ENCODE measurements around the gene FES. TPM values are rescaled to one million over a fixed set of nuclear protein-coding genes. Genes with fewer than 3 reads are reported as not detected.

FES gene
- total RNA-seq, 1 experiment from 2014 or later: 6.7 TPM

- Histone ChIP-seq H2AFZ (ENCODE audit: low read length) (no peak overlapping the region), H3K23me2 (ENCODE audit: insufficient read length, low read depth, low read length, poor library complexity, severe bottlenecking) (peaks cover 7% of the 10 kb centered on the region), H2BK5ac (ENCODE audit: insufficient read length, low read length) (no peak overlapping the region), H2BK120ac (ENCODE audit: low read depth, low read length, poor library complexity, severe bottlenecking) (no peak overlapping the region), H4K20me1 (ENCODE audit: control insufficient read depth, insufficient read depth, insufficient read length) (no peaks in the 10 kb centered on the region), H3K9me3 (ENCODE audit: control insufficient read depth, low read depth, low read length) (no peaks in the 10 kb centered on the region), H4K8ac (replicated peaks; ENCODE audit: insufficient read length, low read depth, low read length) (no peak overlapping the region), H3K4me2 (ENCODE audit: insufficient read depth, insufficient read length, low read length) (no peak overlapping the region), H3K14ac (ENCODE audit: insufficient read depth, low read length) (no peak overlapping the region), H2AK5ac (ENCODE audit: insufficient read length, low read length) (no peak overlapping the region), H3K79me2 (ENCODE audit: insufficient read depth, low read length) (no peaks in the 10 kb centered on the region), H3K4ac (ENCODE audit: low read depth, low read length) (no peak overlapping the region), H4K5ac (ENCODE audit: insufficient read length, low read depth, low read length) (no peak overlapping the region), H3K27ac (ENCODE audit: insufficient read length, low read depth, low read length) (no peak overlapping the region), H3T11ph (ENCODE audit: low read length) (no peak overlapping the region), H3K27me3 (ENCODE audit: insufficient read depth, low read length) (no peaks in the 10 kb centered on the region), H3K4me1 (ENCODE audit: insufficient read depth, low read length) (no peaks in the 10 kb centered on the region), H3K9ac (ENCODE audit: extremely low read depth, insufficient read length, low read length) (no peak overlapping the region), H4K91ac (ENCODE audit: insufficient read length, low read depth, low read length) (no peak overlapping the region), H2BK20ac (ENCODE audit: low read depth, low read length, poor library complexity, severe bottlenecking) (no peak overlapping the region), H3K79me1 (ENCODE audit: insufficient read depth, low read depth, low read length, poor library complexity, severe bottlenecking) (no peaks in the 10 kb centered on the region), H2BK15ac (ENCODE audit: low read depth, low read length) (no peak overlapping the region), H3K56ac (ENCODE audit: insufficient read length, low read depth, low read length) (no peak overlapping the region), H3K23ac (ENCODE audit: insufficient read length, low read depth, low read length) (no peak overlapping the region), H2BK12ac (ENCODE audit: insufficient read length, low read depth, low read length) (no peak overlapping the region), H3K18ac (ENCODE audit: insufficient read length, low read depth, low read length) (no peak overlapping the region)
- no peak for TF ChIP-seq CTCF (conservative IDR thresholded peaks at IDR 0.05)
- WGBS (ENCODE audit: extremely low coverage, insufficient read length, low lambda C conversion rate): no CpG with 5 or more reads among the region's 35 CpGs
- no peak for DNase-seq
- peaks cover 8 to 11% of the 10 kb centered on the region in 2 experiments for H3K4me1 Mint-ChIP-seq
- H3K27me3 Mint-ChIP-seq (ENCODE audit: low read depth): no peaks in the 10 kb centered on the region
- H3K4me3 Mint-ChIP-seq: no peak overlapping the region
- no peaks in the 10 kb centered on the region for H3K9me3 Mint-ChIP-seq
- peaks cover 20 to 44% (median 33%) of the 10 kb centered on the region in 3 experiments; a peak in 6 of 7 replicates for H3K36me3 Mint-ChIP-seq (ENCODE audit: insufficient read depth in 1 of 3, low read depth in 3 of 3)
- 0 out of 7 replicates have a peak overlapping the region, but pooled peaks of 1 of the 3 experiments have one; percentile 76 for H3K27ac Mint-ChIP-seq
Measured at GRCh38 chr15:90879730-90880366, 4.5 kb upstream of the FES start.

Measured in H9 (cell line).